Activated T-helper 1 cell treated with anti-CD3 and anti-CD28 coated beads, Interleukin-2, amount 50 U/mL, for 16 hours (primary cell): ENCODE data around the gene RSPH1.

Experiments
- DNase-seq, 2 donors: peaks; one replicate each; pipeline ENCODE4 v3.0.0-alpha.2; 2020; ENCODE audit warnings: low read depth in 1 of 2, low spot score in 1 of 2

The RSPH1 gene

GRCh38 chr21:42532466-42533181 lies 36.6 kb upstream of the RSPH1 start:
- no peak for DNase-seq

GRCh38 chr21:42531771-42532170 lies 35.7 kb upstream of the RSPH1 start:
- DNase-seq = no peak

- DNase-seq = no peak
These were observed 34.1 kb upstream of the RSPH1 start for GRCh38 chr21:42530167-42530518.

- DNase-seq = peak in 1 of 2 donors; percentile 19
These were observed 31.6 kb upstream of the RSPH1 start for GRCh38 chr21:42527489-42528158.

- no peak for DNase-seq
These were observed 31.1 kb upstream of the RSPH1 start for GRCh38 chr21:42527127-42527488.

GRCh38 chr21:42526379-42526727 lies 30.3 kb upstream of the RSPH1 start:
- DNase-seq = no peak

- no peak for DNase-seq
These were observed 29.8 kb upstream of the RSPH1 start for GRCh38 chr21:42525676-42526378.

- no peak for DNase-seq
These were observed 29.1 kb upstream of the RSPH1 start for GRCh38 chr21:42525029-42525581.

- no peak for DNase-seq
These were observed 28.5 kb upstream of the RSPH1 start for GRCh38 chr21:42524341-42525028.

GRCh38 chr21:42523941-42524340 lies 27.9 kb upstream of the RSPH1 start:
- no peak for DNase-seq

- no peak for DNase-seq
These were observed 27.2 kb upstream of the RSPH1 start for GRCh38 chr21:42523211-42523610.

GRCh38 chr21:42522771-42523170 lies 26.7 kb upstream of the RSPH1 start:
- DNase-seq = no peak

GRCh38 chr21:42522271-42522670 lies 26.2 kb upstream of the RSPH1 start:
- DNase-seq = no peak

GRCh38 chr21:42521805-42522204 lies 25.8 kb upstream of the RSPH1 start:
- no peak for DNase-seq

GRCh38 chr21:42521384-42521783 lies 25.4 kb upstream of the RSPH1 start:
- no peak for DNase-seq

- no peak for DNase-seq
These were observed 24.7 kb upstream of the RSPH1 start for GRCh38 chr21:42520628-42521253.

GRCh38 chr21:42518626-42519025 lies 22.6 kb upstream of the RSPH1 start:
- DNase-seq = no peak

GRCh38 chr21:42518215-42518614 lies 22.2 kb upstream of the RSPH1 start:
- no peak for DNase-seq

- DNase-seq = no peak
These were observed 19.9 kb upstream of the RSPH1 start for GRCh38 chr21:42515708-42516502.

GRCh38 chr21:42514883-42515228 lies 18.8 kb upstream of the RSPH1 start:
- no peak for DNase-seq
